Ovary (tissue), 9 donors: ENCODE measurements around the gene NIPSNAP3A. TPM values are rescaled to one million over a fixed set of nuclear protein-coding genes. Genes with fewer than 3 reads are reported as not detected.

Source experiments
- DNase-seq, 5 donors: peaks; one replicate each; pipeline ENCODE4 v3.0.0-alpha.2; 2019 to 2020
- H3K27ac ChIP-seq, 2 donors: fragments of 200-600 bp; one replicate each; pipeline versions ENCODE4 v1.5.1 to v1.8.0; 2019 to 2022
- H3K27me3 ChIP-seq: fragments of 200-600 bp; one replicate; pipeline ENCODE4 v1.8.0; 2022
- H3K36me3 ChIP-seq: fragments of 200-600 bp; sonication (generic); one replicate; pipeline ENCODE4 v1.5.1; 2019
- H3K4me1 ChIP-seq: one replicate; pipeline ENCODE4 v1.8.1; 2013; ENCODE audit warnings: mild to moderate bottlenecking, moderate library complexity; ENCODE audit not compliant: insufficient read depth
- H3K4me3 ChIP-seq: fragments of 200-600 bp; sonication (generic); one replicate; pipeline ENCODE4 v1.5.1; 2017
- H3K9me3 ChIP-seq, 2 donors: fragments of 200-600 bp in 1 of 2; sonication (generic) in 1 of 2; one replicate each; pipeline versions ENCODE4 v1.5.1 to v1.8.1; 2013 to 2019; ENCODE audit warnings: mild to moderate bottlenecking in 1 of 2, moderate library complexity in 1 of 2
- CTCF ChIP-seq, 3 donors: fragments of 450-650 bp in 2 of 3; fragments of 200-600 bp in 1 of 3; IDR thresholded peaks; one replicate each; pipeline versions ENCODE4 v1.5.1 to v1.8.0; 2016 to 2022; ENCODE audit warnings: antibody characterized with exemption in 3 of 3, mild to moderate bottlenecking in 1 of 3
- EP300 ChIP-seq: sonication (generic); formaldehyde crosslinking; IDR thresholded peaks from one replicate; pipeline ENCODE4 v1.6.1; 2017; ENCODE audit warnings: antibody characterized with exemption
- POLR2A ChIP-seq: fragments of 450-650 bp; IDR thresholded peaks from one replicate; pipeline ENCODE4 v1.6.1; 2017; ENCODE audit warnings: antibody characterized with exemption, mild to moderate bottlenecking, moderate library complexity
- WGBS, 3 donors: extraction: QIAGEN DNeasy Blood & Tissue Kit in 1 of 3; methylation state at CpG; one replicate each; pipeline versions ENCODE4 v1.1.5 to v1.1.7; 2013 to 2017; 5-methylcytosine and 5-hydroxymethylcytosine counted together
- intact Hi-C, 4 donors: fragments of 100-400 bp; cut with DNase I; formaldehyde crosslinking; loops; one replicate each; pipeline versions ENCODE4 v1.11.0 to v1.15.1; 2022 to 2023
- polyA plus RNA-seq, 2 donors: library from polyadenylated mRNA; stranded (reverse); fragments of 200-250 nt in 1 of 2; fragments of 350-450 nt in 1 of 2; fragmentation: Illumina TruSeq in 1 of 2; extraction: RNeasy Lipid Tissue Mini Kit (QIAGEN cat#74804) in 1 of 2; gene quantifications; one replicate each; pipeline ENCODE4 v1.2.3, GENCODE V29; 2013 to 2014
- total RNA-seq, 7 donors: library from RNA; depleted of rRNA in 2 of 7; stranded (reverse); fragments of >200 nt in 2 of 7; fragmentation: NEBNext Ultra II Directional in 3 of 7; extraction: Animal tissue kit (Norgen Biotek cat#: 25700) in 3 of 7; gene quantifications; one replicate each; pipeline versions ENCODE4 v1.1.0 to v1.2.4, GENCODE V29; 2016 to 2023
- donor health status: DM: no; HTN: no; CAD: no; lungs with moderate emphysema.
- donor health status: DM: no; HTN: no; CAD: no.
- donor health status: Bipolar disorder and iron deficiency.
- donor health status: DM: yes; HTN: yes; CAD: no.
- donor health status: DM: no; HTN: no; CAD: no.
- donor health status: DM: yes; HTN: yes; CAD: no.

NIPSNAP3A gene
- total and polyA plus RNA-seq, 9 donors: 12.6 to 22.8 (median 17.4) TPM

GRCh38 chr9:104795082-104795481 lies 47.6 kb downstream of the NIPSNAP3A start:
- Histone ChIP-seq H3K27me3 (no peaks in the 10 kb centered on the region), H3K27ac (no peak overlapping the region), H3K4me1 (no peaks in the 10 kb centered on the region), H3K36me3 (no peaks in the 10 kb centered on the region), H3K4me3 (no peak overlapping the region), H3K9me3 (no peaks in the 10 kb centered on the region)
- no peak for DNase-seq
- no peak for TF ChIP-seq EP300
- no peak for TF ChIP-seq CTCF (IDR thresholded peaks at IDR 0.05)
- no peak for TF ChIP-seq POLR2A
- 71 to 84% (median 78%) methylated on average over 1 of the region's 1 CpG for WGBS, 3 donors
- intact Hi-C loops: loop anchor here in 1 of 4 donors (10.0 kb wide), 1 partner anchor 610 kb away; no protein-coding TSS in a partner anchor

- intact Hi-C loops: loop anchor here in 1 of 4 donors (10.0 kb wide), 1 partner anchor 609 kb away; no protein-coding TSS in a partner anchor
- DNase-seq: no peak
- Histone ChIP-seq H3K4me1 (no peaks in the 10 kb centered on the region), H3K27ac (no peak overlapping the region), H3K9me3 (no peaks in the 10 kb centered on the region), H3K4me3 (no peak overlapping the region), H3K27me3 (no peaks in the 10 kb centered on the region), H3K36me3 (no peaks in the 10 kb centered on the region)
- 93 to 99% (median 98%) methylated on average over 3 of the region's 3 CpGs for WGBS, 3 donors
- TF ChIP-seq EP300: no peak
- no peak for TF ChIP-seq POLR2A
- no peak for TF ChIP-seq CTCF (IDR thresholded peaks at IDR 0.05)
Measured at GRCh38 chr9:104795857-104796256, 48.4 kb downstream of the NIPSNAP3A start.

GRCh38 chr9:104798209-104798995 lies 50.9 kb downstream of the NIPSNAP3A start:
- Histone ChIP-seq H3K27me3 (no peaks in the 10 kb centered on the region), H3K36me3 (no peaks in the 10 kb centered on the region), H3K27ac (no peak overlapping the region), H3K9me3 (no peaks in the 10 kb centered on the region), H3K4me1 (no peaks in the 10 kb centered on the region), H3K4me3 (no peak overlapping the region)
- intact Hi-C loops: loop anchor here in 1 of 4 donors (10.0 kb wide), 1 partner anchor 606 kb away; no protein-coding TSS in a partner anchor
- DNase-seq: no peak
- WGBS, 3 donors: 72 to 74% (median 73%) methylated on average over 5 of the region's 5 CpGs
- TF ChIP-seq CTCF (IDR thresholded peaks at IDR 0.05): no peak
- TF ChIP-seq EP300: no peak
- no peak for TF ChIP-seq POLR2A

- no peak overlapping the region for H3K4me3 ChIP-seq
- no peaks in the 10 kb centered on the region for H3K4me1 ChIP-seq
- intact Hi-C loops: no loop called here
- H3K27ac ChIP-seq: no peak overlapping the region
- H3K36me3 ChIP-seq: no peaks in the 10 kb centered on the region
- 87 to 92% (median 87%) methylated on average over 7 of the region's 7 CpGs for WGBS, 3 donors
- H3K27me3 ChIP-seq: no peaks in the 10 kb centered on the region
- H3K9me3 ChIP-seq: no peaks in the 10 kb centered on the region
- TF ChIP-seq CTCF (IDR thresholded peaks at IDR 0.05) (no peak), EP300 (no peak), POLR2A (no peak)
- DNase-seq: no peak
Measured at GRCh38 chr9:104800068-104800785, 52.7 kb downstream of the NIPSNAP3A start.
